Muscle of leg (tissue), 11 donors: ENCODE measurements around the gene BBLN. TPM values are rescaled to one million over a fixed set of nuclear protein-coding genes. Genes with fewer than 3 reads are reported as not detected.
"Not testable (repeated sequence)": the region's sequence is repeated elsewhere in the genome, so short reads cannot be mapped to it uniquely, and the experiment has no call there.

Source experiments
- DNase-seq: peaks from one replicate; pipeline ENCODE4 v3.0.0; 2013
- H3K27ac ChIP-seq: one replicate; pipeline ENCODE4 v1.5.1; 2013; ENCODE audit warnings: mild to moderate bottlenecking, low read length, control low read depth
- H3K27me3 ChIP-seq: one replicate; pipeline ENCODE4 v1.6.1; 2013; ENCODE audit warnings: low read length; ENCODE audit not compliant: control insufficient read depth, insufficient read depth
- H3K36me3 ChIP-seq: one replicate; pipeline ENCODE4 v1.6.1; 2013; ENCODE audit warnings: low read length; ENCODE audit not compliant: control insufficient read depth, insufficient read depth
- H3K4me1 ChIP-seq: one replicate; pipeline ENCODE4 v1.6.1; 2013; ENCODE audit warnings: low read length; ENCODE audit not compliant: control insufficient read depth, insufficient read depth
- H3K4me3 ChIP-seq: one replicate; pipeline ENCODE4 v1.5.1; 2013; ENCODE audit warnings: low read length, control low read depth
- H3K9me3 ChIP-seq: replicated peaks from 2 replicates; pipeline ENCODE4 v1.6.1; 2013; ENCODE audit warnings: low read depth, low read length; ENCODE audit not compliant: control insufficient read depth
- WGBS: methylation state at CpG from one replicate; pipeline ENCODE4 v1.1.5; 2013; ENCODE audit warnings: missing lambda C conversion rate; ENCODE audit not compliant: insufficient coverage; 5-methylcytosine and 5-hydroxymethylcytosine counted together
- polyA plus RNA-seq, 8 donors: library from polyadenylated mRNA; unstranded; fragments of 120-200 nt; gene quantifications; one replicate each; pipeline versions ENCODE4 v1.2.1 to v1.2.3, GENCODE V29; 2013; ENCODE audit warnings: inconsistent platforms in 1 of 8, low replicate concordance in 1 of 8; ENCODE audit not compliant: insufficient read length in 8 of 8, insufficient read depth in 1 of 8
- total RNA-seq: library from RNA; stranded (reverse); fragments of 120-200 nt; gene quantifications from one replicate; pipeline ENCODE4 v1.2.4, GENCODE V29; 2013

BBLN gene
- total and polyA plus RNA-seq, 9 donors = 25.5 to 41.1 (median 29.7) TPM

DNA sequence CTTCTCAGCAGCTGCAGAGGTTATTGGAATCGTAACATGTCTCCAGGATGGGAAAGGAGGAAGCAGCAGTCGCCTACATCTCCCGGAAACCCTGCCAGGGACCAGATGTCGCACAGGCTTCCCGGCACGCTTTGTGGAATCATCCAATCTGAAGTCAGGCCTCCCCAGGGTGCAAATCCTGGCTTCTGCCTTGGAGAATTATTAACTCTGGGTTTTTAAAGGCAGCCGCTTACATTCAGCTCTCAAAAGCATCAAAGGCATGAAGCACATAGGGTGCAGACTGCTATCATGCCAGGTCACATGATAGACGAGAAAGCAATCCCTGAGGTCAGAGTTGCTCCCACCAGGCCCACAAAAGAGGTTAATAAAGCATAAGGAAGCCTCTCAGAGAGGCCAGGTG is 27.9 kb upstream of the BBLN start:
- not testable (repeated sequence) for H3K27me3 ChIP-seq, H3K9me3 ChIP-seq, H3K36me3 ChIP-seq, H3K4me3 ChIP-seq
- 7% methylated on average over 7 of the region's 8 CpGs for WGBS
- peak overlapping the region; percentile 84 for H3K27ac ChIP-seq
- peak; percentile 87 for DNase-seq
- H3K4me1 ChIP-seq = peaks cover 25% of the 10 kb centered on the region

DNA sequence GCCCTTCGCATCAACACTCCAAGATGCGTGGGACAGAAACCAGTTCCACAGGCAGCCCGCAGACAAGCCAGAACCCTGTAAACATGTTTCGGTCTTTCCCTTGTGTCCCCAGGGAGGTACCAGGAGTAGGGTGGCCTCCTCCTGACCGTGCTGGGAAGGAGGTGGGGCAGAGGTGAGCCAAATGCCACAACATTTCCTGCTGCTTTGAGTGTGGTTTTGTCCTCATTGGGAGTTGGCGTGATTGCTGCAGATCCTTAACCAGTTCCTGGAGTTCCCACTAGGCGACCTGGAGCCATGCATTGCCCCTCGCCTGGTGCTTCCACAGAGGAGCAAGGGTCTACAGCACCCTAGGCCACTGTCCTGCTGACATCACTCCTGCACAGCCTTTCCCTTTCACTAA is 24.5 kb upstream of the BBLN start:
- not testable (repeated sequence) for H3K27ac ChIP-seq, H3K9me3 ChIP-seq, DNase-seq, H3K4me3 ChIP-seq, H3K36me3 ChIP-seq, H3K27me3 ChIP-seq
- 66% methylated on average over 4 of the region's 8 CpGs for WGBS
- H3K4me1 ChIP-seq = peaks cover 30% of the 10 kb centered on the region

DNA sequence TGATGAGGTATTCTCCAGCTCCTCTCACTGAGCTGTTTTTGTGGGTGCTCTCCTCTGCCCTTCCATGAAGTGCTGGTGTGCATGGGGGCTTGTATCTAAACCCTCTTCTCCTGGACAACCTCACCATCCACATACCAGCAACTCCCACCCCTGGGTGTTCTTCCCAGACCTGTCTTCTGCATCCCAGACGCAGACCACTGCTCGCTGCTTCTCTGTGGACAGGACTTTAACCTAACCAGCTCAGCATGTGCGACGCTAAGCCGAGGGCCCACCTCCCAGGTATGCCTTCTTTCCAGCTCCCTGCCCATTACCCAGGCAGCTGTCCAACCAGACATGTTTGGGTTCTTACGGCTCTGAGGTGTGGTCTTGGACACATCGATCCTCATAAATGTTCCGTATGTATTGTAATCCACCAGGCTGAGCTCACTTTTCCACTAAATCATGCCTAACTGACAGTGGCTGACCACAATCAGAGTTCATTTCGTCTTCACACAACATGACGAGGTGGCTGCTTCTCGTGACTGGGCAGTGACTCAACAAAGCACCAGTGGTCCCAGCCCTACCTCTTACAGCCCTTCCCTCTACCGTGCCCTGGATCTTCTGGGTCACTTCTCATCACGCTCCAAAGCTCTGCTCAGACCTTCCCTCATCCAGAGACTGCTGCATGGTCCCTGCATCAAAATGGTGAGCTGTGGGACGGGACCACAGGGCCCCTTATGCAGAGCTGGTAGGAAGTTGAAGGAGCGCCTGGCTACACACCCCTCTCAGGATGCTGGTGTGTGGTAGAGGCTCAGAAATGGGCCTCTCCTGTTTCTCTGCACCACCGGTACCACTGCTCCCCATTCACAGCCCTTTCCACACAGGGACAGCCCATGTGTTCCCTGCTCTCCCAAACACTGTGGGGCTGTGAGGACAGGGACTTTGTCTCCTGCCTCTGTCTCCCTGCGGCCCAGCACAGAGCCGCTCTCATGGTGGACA is 23.0 kb upstream of the BBLN start:
- peaks cover 4% of the 10 kb centered on the region for H3K27me3 ChIP-seq
- no peaks in the 10 kb centered on the region for H3K9me3 ChIP-seq
- DNase-seq = no peak
- H3K4me3 ChIP-seq = no peak overlapping the region
- 81% methylated on average over 13 of the region's 18 CpGs for WGBS
- no peak overlapping the region for H3K27ac ChIP-seq
- H3K36me3 ChIP-seq = no peaks in the 10 kb centered on the region
- peaks cover 21% of the 10 kb centered on the region for H3K4me1 ChIP-seq

DNA sequence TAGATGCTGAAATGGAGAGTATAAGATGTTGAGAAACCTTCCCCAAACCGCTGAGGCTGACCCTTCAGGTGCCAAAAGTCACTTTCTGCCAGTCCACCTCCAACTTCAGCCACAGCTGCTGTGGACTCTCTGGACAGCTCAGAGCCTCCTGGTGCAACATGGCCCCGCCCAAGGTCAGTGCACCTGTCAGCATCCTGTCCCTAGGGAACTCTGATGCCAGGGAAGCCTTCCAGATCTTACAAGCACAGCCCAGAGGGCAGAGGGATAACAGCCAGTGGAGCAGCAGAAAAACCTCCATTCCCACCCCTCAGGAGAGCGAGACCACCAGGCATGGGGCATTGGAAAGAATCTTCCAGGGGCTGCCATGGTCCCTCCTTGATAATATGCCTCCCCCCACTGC is 22.1 kb upstream of the BBLN start:
- DNase-seq = no peak
- Histone ChIP-seq H3K9me3 (no peaks in the 10 kb centered on the region), H3K27me3 (peaks cover 4% of the 10 kb centered on the region), H3K36me3 (no peaks in the 10 kb centered on the region), H3K27ac (no peak overlapping the region), H3K4me3 (no peak overlapping the region), H3K4me1 (peaks cover 22% of the 10 kb centered on the region)
- WGBS = 63% methylated on average over 1 of the region's 3 CpGs

DNA sequence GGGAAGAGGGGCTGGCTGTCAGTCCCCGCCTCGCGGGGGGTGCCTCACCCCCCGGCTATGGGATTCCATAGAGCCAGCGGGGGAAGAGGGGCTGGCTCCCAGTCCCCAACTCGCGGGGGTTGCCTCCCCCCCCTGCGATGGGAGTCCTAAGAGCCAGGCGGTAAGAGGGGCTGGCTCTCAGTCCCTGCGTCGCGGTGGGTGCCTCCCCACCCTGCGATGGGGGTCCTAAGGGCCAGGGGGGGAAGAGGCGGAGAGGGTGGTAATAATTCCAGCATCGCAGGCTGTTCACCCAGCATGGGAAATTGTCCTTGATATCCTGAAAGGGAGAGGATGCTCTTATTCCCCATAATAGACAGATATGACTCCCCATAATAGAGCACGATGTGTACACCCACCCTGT is 20.4 kb upstream of the BBLN start:
- peaks cover 24% of the 10 kb centered on the region for H3K4me1 ChIP-seq
- H3K27ac ChIP-seq = no peak overlapping the region
- peaks cover 4% of the 10 kb centered on the region for H3K27me3 ChIP-seq
- WGBS = 83% methylated on average over 4 of the region's 16 CpGs
- H3K9me3 ChIP-seq = no peaks in the 10 kb centered on the region
- peak overlapping the region; percentile 22 for H3K4me3 ChIP-seq
- no peak for DNase-seq
- H3K36me3 ChIP-seq = no peaks in the 10 kb centered on the region

DNA sequence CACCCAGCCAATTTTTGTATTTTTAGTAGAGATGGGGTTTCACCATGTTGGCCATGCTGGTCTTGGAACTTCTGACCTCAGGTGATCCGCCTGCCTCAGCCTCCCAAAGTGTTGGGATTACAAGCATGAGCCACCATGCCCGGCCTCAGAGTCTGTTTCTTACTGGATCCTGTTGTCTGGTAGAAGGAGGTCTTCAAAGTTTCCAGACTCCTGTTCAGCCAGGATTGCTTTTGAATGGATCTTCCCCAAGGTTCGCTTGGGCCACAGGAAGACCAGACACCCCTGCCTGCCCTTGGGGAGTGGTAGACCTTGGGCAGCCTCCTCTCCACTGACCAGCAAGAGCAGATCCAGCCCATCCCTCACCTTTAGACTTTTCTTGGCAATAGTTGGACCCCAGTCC is 18.5 kb upstream of the BBLN start:
- no peak for DNase-seq
- no peaks in the 10 kb centered on the region for H3K9me3 ChIP-seq
- H3K27me3 ChIP-seq = peaks cover 4% of the 10 kb centered on the region
- H3K36me3 ChIP-seq = no peaks in the 10 kb centered on the region
- WGBS = 92% methylated on average over 2 of the region's 3 CpGs
- H3K4me3 ChIP-seq = no peak overlapping the region
- H3K4me1 ChIP-seq = peaks cover 29% of the 10 kb centered on the region
- no peak overlapping the region for H3K27ac ChIP-seq

DNA sequence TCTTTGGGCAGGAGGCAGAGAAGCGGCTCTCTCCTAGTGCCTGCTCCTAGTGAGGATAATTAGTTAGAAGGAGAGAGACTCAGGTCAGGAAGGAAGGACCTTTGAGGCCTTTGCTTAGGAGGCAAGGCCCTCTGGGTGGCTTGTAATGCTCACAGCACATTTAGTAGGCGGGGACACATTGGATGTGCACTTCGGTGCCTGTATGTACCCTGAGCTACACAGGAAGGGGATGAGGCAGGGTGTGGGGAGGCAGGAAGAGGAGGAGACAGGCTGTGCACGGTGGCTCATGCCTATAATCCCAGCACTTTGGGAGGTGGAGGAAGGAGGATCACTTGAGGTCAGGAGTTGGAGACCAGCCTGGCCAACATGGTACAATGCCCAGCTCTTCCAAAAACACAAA is 18.0 kb upstream of the BBLN start:
- 53% methylated on average over 3 of the region's 4 CpGs for WGBS
- no peaks in the 10 kb centered on the region for H3K9me3 ChIP-seq
- no peak overlapping the region for H3K4me3 ChIP-seq
- peaks cover 29% of the 10 kb centered on the region for H3K4me1 ChIP-seq
- no peak overlapping the region for H3K27ac ChIP-seq
- no peak for DNase-seq
- H3K36me3 ChIP-seq = no peaks in the 10 kb centered on the region
- peaks cover 4% of the 10 kb centered on the region for H3K27me3 ChIP-seq

DNA sequence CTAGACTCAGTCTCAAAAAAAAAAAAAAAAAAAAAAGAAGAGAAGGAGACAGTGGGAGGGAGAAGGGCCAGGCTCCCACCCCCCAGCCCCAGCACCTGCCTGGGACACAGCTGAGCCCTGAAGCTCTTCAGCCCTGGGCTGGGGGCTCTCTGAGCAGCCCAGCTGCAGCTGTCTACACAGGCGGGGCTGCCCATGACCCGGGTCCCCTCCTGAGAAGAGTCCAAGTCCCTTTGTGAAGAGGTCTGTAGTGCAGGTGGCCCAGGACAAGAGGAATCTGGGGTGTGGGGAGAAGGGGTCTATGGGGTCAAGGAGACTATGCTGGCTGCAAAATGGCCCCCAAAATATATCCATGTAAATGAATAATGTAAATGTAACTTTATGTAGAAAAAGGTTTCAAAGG is 17.5 kb upstream of the BBLN start:
- no peak overlapping the region for H3K27ac ChIP-seq

DNA sequence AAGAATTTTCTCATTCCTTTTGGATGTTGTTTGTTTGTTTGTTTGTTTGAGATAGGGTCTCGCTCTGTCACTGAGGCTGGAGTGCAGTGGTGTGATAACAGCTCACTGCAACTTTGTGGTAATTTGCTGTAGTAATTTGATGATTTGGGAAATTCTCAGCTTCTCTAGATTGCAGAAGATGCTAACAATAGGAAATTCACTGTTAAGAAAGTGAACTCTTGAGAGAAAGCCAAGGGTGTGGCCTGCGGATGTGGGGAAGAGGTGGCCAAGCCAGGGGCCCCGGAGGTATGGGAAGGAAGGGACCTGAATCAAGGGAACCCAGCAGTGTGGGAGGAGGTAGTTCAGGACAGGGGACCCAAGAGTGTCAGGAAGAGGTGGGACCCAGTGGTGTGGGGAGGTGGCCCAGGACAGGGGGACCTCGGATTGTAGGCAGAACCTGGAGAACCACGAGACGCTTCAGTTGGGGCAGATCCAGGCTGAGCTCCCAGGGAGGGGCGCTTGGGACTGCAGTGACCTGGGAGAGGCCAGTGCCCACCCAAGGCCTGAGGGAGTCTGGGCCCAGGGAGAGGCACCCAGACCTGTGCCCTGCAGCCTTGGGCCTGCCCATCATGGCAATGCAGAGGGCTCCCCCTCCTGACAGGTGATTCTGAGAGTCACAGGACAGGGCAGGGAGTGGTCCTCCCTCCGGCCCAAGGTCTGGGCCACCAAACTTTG is 16.4 kb upstream of the BBLN start:
- H3K9me3 ChIP-seq = no peaks in the 10 kb centered on the region
- H3K4me3 ChIP-seq = no peak overlapping the region
- H3K4me1 ChIP-seq = peaks cover 27% of the 10 kb centered on the region
- H3K36me3 ChIP-seq = no peaks in the 10 kb centered on the region
- peaks cover 4% of the 10 kb centered on the region for H3K27me3 ChIP-seq
- 63% methylated on average over 7 of the region's 8 CpGs for WGBS
- no peak for DNase-seq
- no peak overlapping the region for H3K27ac ChIP-seq

More for the DNA sequence above, 17.5 kb upstream of the BBLN start:
- 50% methylated on average over 1 of the region's 2 CpGs for WGBS
- H3K27me3 ChIP-seq = peaks cover 4% of the 10 kb centered on the region
- H3K4me1 ChIP-seq = peaks cover 29% of the 10 kb centered on the region
- no peaks in the 10 kb centered on the region for H3K36me3 ChIP-seq
- no peak for DNase-seq
- no peak overlapping the region for H3K4me3 ChIP-seq
- no peaks in the 10 kb centered on the region for H3K9me3 ChIP-seq
